CD4-positive, CD25-positive, alpha-beta regulatory T cell (primary cell): ENCODE measurements around the gene ATP2B2. TPM values are rescaled to one million over a fixed set of nuclear protein-coding genes. Genes with fewer than 3 reads are reported as not detected.

Experiments used
- ATAC-seq, 2 donors: fragments of 150-1000 bp; cut with Tn5 transposase; one replicate each; pipeline ENCODE4 v1.10.0; 2021; ENCODE audit warnings: low read depth in 2 of 2, moderate number of reproducible peaks in 2 of 2, moderate library complexity in 1 of 2
- DNase-seq, 3 donors: peaks; one replicate each; pipeline versions ENCODE4 v3.0.0 to v3.0.0-alpha.2; 2012 to 2022; ENCODE audit warnings: mixed read lengths in 1 of 3
- H3K27ac ChIP-seq: one replicate; pipeline ENCODE4 v1.7.0; 2013; ENCODE audit warnings: mild to moderate bottlenecking, low read length; ENCODE audit not compliant: insufficient read depth, poor library complexity, severe bottlenecking
- H3K27me3 ChIP-seq: one replicate; pipeline ENCODE4 v1.7.0; 2013; ENCODE audit warnings: low read length; ENCODE audit not compliant: control insufficient read depth, insufficient read depth
- H3K36me3 ChIP-seq: one replicate; pipeline ENCODE4 v1.7.0; 2013; ENCODE audit warnings: mild to moderate bottlenecking, low read length, moderate library complexity; ENCODE audit not compliant: control insufficient read depth, insufficient read depth
- H3K4me1 ChIP-seq: 2 replicates; pipeline ENCODE4 v1.7.0; 2013; ENCODE audit warnings: mild to moderate bottlenecking, low read length; ENCODE audit not compliant: insufficient read depth, control insufficient read depth, poor library complexity, severe bottlenecking
- H3K4me3 ChIP-seq: one replicate; pipeline ENCODE4 v1.7.0; 2013; ENCODE audit warnings: low read depth, mild to moderate bottlenecking, low read length, moderate library complexity
- H3K9me3 ChIP-seq, 2 experiments: 1 replicate in 1 of 2; 2 replicates in 1 of 2; pipeline ENCODE4 v1.7.0; 2013; ENCODE audit warnings: low read length in 2 of 2, mild to moderate bottlenecking in 1 of 2, moderate library complexity in 1 of 2; ENCODE audit not compliant: control insufficient read depth in 2 of 2
- H3K27ac Mint-ChIP-seq, 3 donors: one replicate each; pipeline ENCODE4 v1.8.0; 2020 to 2022; ENCODE audit warnings: mild to moderate bottlenecking in 3 of 3, mixed read lengths in 3 of 3, moderate library complexity in 2 of 3
- H3K27me3 Mint-ChIP-seq: one replicate; pipeline ENCODE4 v1.8.0; 2022; ENCODE audit warnings: mild to moderate bottlenecking, mixed read lengths
- H3K36me3 Mint-ChIP-seq: one replicate; pipeline ENCODE4 v1.8.0; 2020; ENCODE audit warnings: mixed read lengths
- H3K4me1 Mint-ChIP-seq, 4 donors: one replicate each; pipeline ENCODE4 v1.8.0; 2020 to 2022; ENCODE audit warnings: mixed read lengths in 4 of 4, mild to moderate bottlenecking in 1 of 4
- H3K4me3 Mint-ChIP-seq, 4 donors: one replicate each; pipeline ENCODE4 v1.8.0; 2020 to 2022; ENCODE audit warnings: mild to moderate bottlenecking in 4 of 4, mixed read lengths in 4 of 4, moderate library complexity in 3 of 4
- H3K9me3 Mint-ChIP-seq, 7 donors: one replicate each; pipeline ENCODE4 v1.8.0; 2020 to 2022; ENCODE audit warnings: mixed read lengths in 7 of 7, mild to moderate bottlenecking in 3 of 7, moderate library complexity in 2 of 7
- polyA plus RNA-seq, 4 donors: library from polyadenylated mRNA; unstranded; fragments of 300-500 nt; fragmentation: Illumina TruSeq; gene quantifications; one replicate each; pipeline ENCODE4 v1.2.3, GENCODE V29; 2021
- total RNA-seq: library from RNA; stranded (reverse); gene quantifications from one replicate; pipeline ENCODE4 v1.2.3, GENCODE V29; 2022

Gene ATP2B2
- total and polyA plus RNA-seq, 5 donors from 2014 or later: 0.13 TPM; not detected in 4

DNA sequence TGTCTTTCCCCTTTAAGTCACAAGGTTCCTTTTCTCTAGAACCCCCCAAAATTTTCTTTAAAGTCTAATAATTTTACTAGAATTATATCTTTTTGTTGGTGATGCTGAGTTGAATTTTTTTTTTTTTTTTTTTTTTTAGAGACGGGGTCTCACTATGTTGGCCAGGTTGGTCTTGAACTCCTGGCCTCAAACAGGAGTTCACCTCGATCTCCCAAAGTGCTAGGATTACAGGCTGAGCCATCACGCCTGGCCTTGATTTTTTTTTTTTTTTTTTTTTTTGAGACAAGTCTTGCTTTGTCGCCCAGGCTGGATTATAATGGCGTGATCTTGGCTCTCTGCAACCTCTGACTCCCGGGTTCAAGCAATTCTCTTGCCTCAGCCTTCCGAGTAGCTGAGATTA lies 196.7 kb downstream of the ATP2B2 start:
- Histone ChIP-seq H3K36me3 (peaks cover 90% of the 10 kb centered on the region), H3K4me3 (no peak overlapping the region), H3K27me3 (no peaks in the 10 kb centered on the region), H3K9me3 (no peaks in the 10 kb centered on the region), H3K4me1 (no peaks in the 10 kb centered on the region), H3K27ac (no peak overlapping the region)
- Mint-ChIP-seq H3K27me3 (no peaks in the 10 kb centered on the region), H3K4me1 (peaks cover 2 to 5% (median 3%) of the 10 kb centered on the region in 4 donors), H3K9me3 (no peaks in the 10 kb centered on the region), H3K4me3 (no peak overlapping the region), H3K27ac (no peak overlapping the region), H3K36me3 (peaks cover 54% of the 10 kb centered on the region)
- no peak for ATAC-seq
- DNase-seq: no peak

DNA sequence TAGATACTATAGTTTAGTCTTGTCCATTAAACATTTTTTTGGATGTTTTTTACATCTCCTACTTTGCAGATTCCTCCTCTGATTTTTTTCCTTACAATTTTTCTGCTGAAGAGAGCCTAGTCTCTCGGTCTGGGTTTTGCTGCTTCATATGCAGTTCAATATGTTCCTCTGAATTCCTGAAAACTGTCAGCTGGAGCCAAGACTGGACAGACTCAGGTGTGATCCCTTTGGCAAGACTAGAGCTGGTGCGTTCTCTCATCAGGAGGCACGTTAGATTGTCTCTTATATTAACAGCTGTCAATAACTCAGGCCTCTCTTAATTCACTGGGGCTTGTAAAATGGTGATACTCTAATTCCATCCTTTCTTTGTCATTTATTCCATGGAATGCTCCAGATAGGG lies 199.2 kb downstream of the ATP2B2 start:
- H3K27ac ChIP-seq: no peak overlapping the region
- DNase-seq: no peak
- peaks cover 90% of the 10 kb centered on the region for H3K36me3 ChIP-seq
- no peak overlapping the region for H3K4me3 ChIP-seq
- H3K9me3 ChIP-seq: no peaks in the 10 kb centered on the region
- no peaks in the 10 kb centered on the region for H3K27me3 ChIP-seq
- Mint-ChIP-seq H3K4me1 (peaks cover 4 to 6% (median 4%) of the 10 kb centered on the region in 4 donors), H3K27me3 (no peaks in the 10 kb centered on the region), H3K9me3 (no peaks in the 10 kb centered on the region), H3K36me3 (peaks cover 52% of the 10 kb centered on the region), H3K4me3 (no peak overlapping the region), H3K27ac (peak overlapping the region in 1 of 3 donors; percentile 29)
- ATAC-seq: no peak
- no peaks in the 10 kb centered on the region for H3K4me1 ChIP-seq

DNA sequence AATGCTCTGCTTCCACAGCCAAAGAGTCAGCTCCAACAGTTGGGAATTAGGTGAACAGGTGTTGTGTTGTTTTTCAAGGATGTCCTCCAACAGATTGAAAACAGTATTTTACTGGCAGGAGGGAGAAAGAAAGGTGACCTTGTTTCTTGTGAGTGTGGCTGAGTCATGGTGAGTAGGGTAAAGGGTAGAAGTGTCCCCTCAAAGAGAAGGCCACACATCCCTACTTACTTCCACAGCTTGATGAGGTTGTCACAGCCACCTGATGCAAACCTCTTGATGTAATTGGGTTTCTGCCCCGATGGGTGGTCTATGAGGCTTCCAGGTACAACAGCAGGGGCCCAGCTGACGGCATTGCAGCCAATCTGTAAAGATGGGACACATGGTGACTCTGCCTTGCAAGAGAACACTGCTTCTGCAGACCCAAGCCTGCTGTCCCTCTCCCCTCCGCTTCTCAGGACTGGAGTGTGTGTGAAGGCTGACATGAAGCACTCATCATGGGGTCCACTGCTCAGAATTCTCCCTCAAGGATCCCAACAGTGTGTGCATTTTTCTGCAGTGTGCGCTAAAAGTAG lies 200.0 kb downstream of the ATP2B2 start:
- Histone ChIP-seq H3K9me3 (no peaks in the 10 kb centered on the region), H3K36me3 (peaks cover 91% of the 10 kb centered on the region), H3K4me1 (no peaks in the 10 kb centered on the region), H3K27ac (no peak overlapping the region), H3K4me3 (no peak overlapping the region), H3K27me3 (no peaks in the 10 kb centered on the region)
- H3K27me3 Mint-ChIP-seq: no peaks in the 10 kb centered on the region
- no peak overlapping the region for H3K4me3 Mint-ChIP-seq
- DNase-seq: no peak
- H3K36me3 Mint-ChIP-seq: peaks cover 57% of the 10 kb centered on the region
- H3K27ac Mint-ChIP-seq: no peak overlapping the region
- no peaks in the 10 kb centered on the region for H3K9me3 Mint-ChIP-seq
- H3K4me1 Mint-ChIP-seq: peaks cover 2 to 5% (median 3%) of the 10 kb centered on the region in 4 donors
- ATAC-seq: no peak

DNA sequence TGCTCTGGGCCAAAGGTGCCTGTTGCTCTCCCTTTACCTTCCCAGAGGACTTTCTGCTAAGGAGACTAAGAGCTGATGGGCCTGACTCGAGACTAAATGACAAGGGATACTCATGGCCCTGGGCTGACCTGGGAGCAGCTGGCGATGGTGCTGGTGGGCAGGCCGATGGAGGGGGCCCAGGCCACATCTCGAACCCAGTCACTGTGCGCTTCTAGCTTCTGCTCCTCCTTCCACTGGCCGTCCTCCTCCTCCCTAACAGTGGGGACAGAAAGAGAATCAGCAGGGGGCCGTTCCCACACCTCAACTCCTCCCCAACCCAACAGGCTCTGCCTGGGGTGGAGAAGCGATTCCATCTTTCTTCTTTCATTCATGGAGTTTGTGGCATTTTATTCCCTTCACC lies 200.5 kb downstream of the ATP2B2 start:
- no peak overlapping the region for H3K27ac ChIP-seq
- H3K27me3 ChIP-seq: no peaks in the 10 kb centered on the region
- H3K36me3 Mint-ChIP-seq: peaks cover 55% of the 10 kb centered on the region
- H3K4me3 ChIP-seq: no peak overlapping the region
- ATAC-seq: no peak
- H3K27ac Mint-ChIP-seq: no peak overlapping the region
- H3K4me3 Mint-ChIP-seq: no peak overlapping the region
- H3K27me3 Mint-ChIP-seq: no peaks in the 10 kb centered on the region
- H3K4me1 ChIP-seq: no peaks in the 10 kb centered on the region
- H3K4me1 Mint-ChIP-seq: peaks cover 2 to 5% (median 3%) of the 10 kb centered on the region in 4 donors
- DNase-seq: no peak
- peaks cover 91% of the 10 kb centered on the region for H3K36me3 ChIP-seq
- no peaks in the 10 kb centered on the region for H3K9me3 Mint-ChIP-seq
- no peaks in the 10 kb centered on the region for H3K9me3 ChIP-seq

DNA sequence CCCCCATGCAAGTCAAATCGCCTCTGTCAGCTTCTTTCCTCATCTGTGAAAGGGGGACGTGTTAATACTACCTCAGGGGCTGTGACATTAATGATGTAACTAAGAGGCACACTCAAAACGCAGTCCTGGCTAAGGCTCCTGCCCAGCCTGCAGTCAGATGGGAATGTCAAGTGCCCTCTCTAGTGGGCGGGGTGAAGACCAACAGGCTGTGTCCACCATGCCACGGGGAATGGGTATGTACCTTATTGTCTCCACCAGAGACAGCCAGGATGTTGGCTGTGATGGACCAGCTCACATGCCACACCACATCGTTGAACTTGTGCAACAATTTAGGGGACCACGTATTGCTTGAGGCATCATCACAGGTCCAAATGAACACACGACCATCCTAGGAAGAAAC lies 201.6 kb downstream of the ATP2B2 start:
- Histone ChIP-seq H3K27ac (no peak overlapping the region), H3K36me3 (peaks cover 91% of the 10 kb centered on the region), H3K27me3 (no peaks in the 10 kb centered on the region), H3K9me3 (no peaks in the 10 kb centered on the region), H3K4me1 (no peaks in the 10 kb centered on the region), H3K4me3 (no peak overlapping the region)
- Mint-ChIP-seq H3K36me3 (peaks cover 53% of the 10 kb centered on the region), H3K9me3 (no peaks in the 10 kb centered on the region), H3K4me3 (no peak overlapping the region), H3K4me1 (peaks cover 0 to 13% (median 9%) of the 10 kb centered on the region in 4 donors), H3K27me3 (no peaks in the 10 kb centered on the region), H3K27ac (peak overlapping the region in 1 of 3 donors; percentile 65)
- no peak for DNase-seq
- ATAC-seq: no peak

GRCh38 chr3:10303105-10303504 lies 202.3 kb downstream of the ATP2B2 start:
- Mint-ChIP-seq H3K4me3 (no peak overlapping the region), H3K36me3 (peaks cover 51% of the 10 kb centered on the region), H3K27me3 (no peaks in the 10 kb centered on the region), H3K9me3 (no peaks in the 10 kb centered on the region), H3K4me1 (peaks cover 0 to 13% (median 9%) of the 10 kb centered on the region in 4 donors), H3K27ac (peak overlapping the region in 1 of 3 donors; percentile 65)
- Histone ChIP-seq H3K9me3 (no peaks in the 10 kb centered on the region), H3K27ac (no peak overlapping the region), H3K4me1 (no peaks in the 10 kb centered on the region), H3K27me3 (no peaks in the 10 kb centered on the region), H3K4me3 (no peak overlapping the region), H3K36me3 (peaks cover 87% of the 10 kb centered on the region)
- DNase-seq (no peak), ATAC-seq (no peak)

- H3K4me3 ChIP-seq: no peak overlapping the region
- H3K4me1 ChIP-seq: no peaks in the 10 kb centered on the region
- DNase-seq: no peak
- Mint-ChIP-seq H3K4me1 (peaks cover 0 to 11% (median 7%) of the 10 kb centered on the region in 4 donors), H3K4me3 (no peak overlapping the region), H3K27ac (peak overlapping the region in 1 of 3 donors; percentile 75), H3K36me3 (peaks cover 44% of the 10 kb centered on the region), H3K9me3 (no peaks in the 10 kb centered on the region), H3K27me3 (no peaks in the 10 kb centered on the region)
- H3K36me3 ChIP-seq: peaks cover 64% of the 10 kb centered on the region
- H3K9me3 ChIP-seq: no peaks in the 10 kb centered on the region
- no peak overlapping the region for H3K27ac ChIP-seq
- no peaks in the 10 kb centered on the region for H3K27me3 ChIP-seq
- ATAC-seq: no peak
These were observed 205.3 kb downstream of the ATP2B2 start for GRCh38 chr3:10300087-10300486.

DNA sequence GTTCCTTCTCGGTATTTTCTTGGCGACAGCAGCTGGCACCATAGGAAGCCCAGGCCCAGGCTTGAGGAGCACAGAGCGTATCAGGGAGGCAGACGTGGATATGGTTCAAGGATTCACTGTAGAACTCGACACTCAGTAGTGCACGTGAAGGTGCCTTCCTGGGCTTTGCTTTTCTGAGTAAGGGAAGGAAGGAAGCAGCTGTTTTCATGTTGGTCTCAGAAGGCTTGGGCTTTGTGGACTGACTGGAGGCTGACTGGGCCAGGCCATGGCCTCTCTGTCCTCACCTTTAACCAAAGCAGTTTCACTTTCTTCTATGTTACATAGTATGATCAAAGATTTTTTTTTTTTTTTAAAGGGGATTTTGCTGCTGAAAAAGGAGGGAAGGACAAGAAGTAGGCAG lies 205.7 kb downstream of the ATP2B2 start:
- H3K4me3 ChIP-seq: no peak overlapping the region
- ATAC-seq (no peak), DNase-seq (no peak)
- H3K4me1 Mint-ChIP-seq: peaks cover 0 to 11% (median 7%) of the 10 kb centered on the region in 4 donors
- H3K4me3 Mint-ChIP-seq: no peak overlapping the region
- peak overlapping the region; percentile 52 to 75 (median 54) for H3K27ac Mint-ChIP-seq
- no peaks in the 10 kb centered on the region for H3K9me3 Mint-ChIP-seq
- H3K9me3 ChIP-seq: no peaks in the 10 kb centered on the region
- H3K27ac ChIP-seq: no peak overlapping the region
- H3K36me3 Mint-ChIP-seq: peaks cover 41% of the 10 kb centered on the region
- H3K4me1 ChIP-seq: no peaks in the 10 kb centered on the region
- no peaks in the 10 kb centered on the region for H3K27me3 ChIP-seq
- H3K36me3 ChIP-seq: peaks cover 60% of the 10 kb centered on the region
- H3K27me3 Mint-ChIP-seq: no peaks in the 10 kb centered on the region
